ENCODE data around the gene TASOR2. TPM values are rescaled to one million over a fixed set of nuclear protein-coding genes. Genes with fewer than 3 reads are reported as not detected.

Gene TASOR2
- total and polyA plus RNA-seq, 9 of the 15 experiments (the other 6 are each of a cell fraction or from before 2014, with no cell fraction given): 12.7 to 75.3 (median 52.3) TPM

DNA sequence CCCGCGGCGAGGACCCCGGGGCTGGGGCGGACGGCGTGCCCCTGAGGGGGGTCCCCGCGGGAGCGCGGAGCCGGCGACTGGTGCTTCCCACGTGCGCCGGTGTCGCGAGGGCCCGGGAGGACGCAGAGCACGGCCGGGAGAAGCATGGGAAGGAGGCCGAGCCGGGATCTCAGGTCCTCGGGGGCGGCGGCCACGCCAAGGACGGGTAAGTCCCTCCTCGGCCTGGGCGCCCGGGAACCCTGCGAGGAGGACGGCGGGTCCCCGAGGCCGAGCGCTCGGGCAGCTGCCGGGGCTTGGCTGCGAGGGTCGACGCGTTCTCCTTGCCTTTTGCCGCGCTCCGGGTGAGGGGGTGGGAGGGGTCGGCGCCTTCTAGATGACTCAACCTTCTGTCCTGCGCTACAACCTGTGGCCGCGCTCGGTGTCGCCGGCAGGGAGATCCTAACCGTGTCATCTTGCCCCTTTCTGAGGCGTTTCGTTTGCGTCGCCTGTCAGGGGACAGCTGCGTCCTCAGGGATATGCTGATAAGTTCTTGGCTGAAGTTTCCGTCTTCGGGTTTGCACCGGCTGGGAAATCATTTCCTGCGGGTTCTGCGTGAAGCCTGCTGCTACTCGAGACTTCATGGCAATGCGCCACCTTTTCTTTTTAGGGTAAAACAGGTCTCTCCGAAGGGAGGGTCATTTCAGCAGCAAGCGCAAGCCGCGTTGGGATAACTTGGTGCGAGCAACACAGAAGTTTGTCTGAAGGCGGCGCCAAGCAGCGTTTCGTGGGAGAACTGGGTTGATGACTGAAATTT, 529 bp downstream of the TASOR2 start (continued):
- TF ChIP-seq, protein P1, sequence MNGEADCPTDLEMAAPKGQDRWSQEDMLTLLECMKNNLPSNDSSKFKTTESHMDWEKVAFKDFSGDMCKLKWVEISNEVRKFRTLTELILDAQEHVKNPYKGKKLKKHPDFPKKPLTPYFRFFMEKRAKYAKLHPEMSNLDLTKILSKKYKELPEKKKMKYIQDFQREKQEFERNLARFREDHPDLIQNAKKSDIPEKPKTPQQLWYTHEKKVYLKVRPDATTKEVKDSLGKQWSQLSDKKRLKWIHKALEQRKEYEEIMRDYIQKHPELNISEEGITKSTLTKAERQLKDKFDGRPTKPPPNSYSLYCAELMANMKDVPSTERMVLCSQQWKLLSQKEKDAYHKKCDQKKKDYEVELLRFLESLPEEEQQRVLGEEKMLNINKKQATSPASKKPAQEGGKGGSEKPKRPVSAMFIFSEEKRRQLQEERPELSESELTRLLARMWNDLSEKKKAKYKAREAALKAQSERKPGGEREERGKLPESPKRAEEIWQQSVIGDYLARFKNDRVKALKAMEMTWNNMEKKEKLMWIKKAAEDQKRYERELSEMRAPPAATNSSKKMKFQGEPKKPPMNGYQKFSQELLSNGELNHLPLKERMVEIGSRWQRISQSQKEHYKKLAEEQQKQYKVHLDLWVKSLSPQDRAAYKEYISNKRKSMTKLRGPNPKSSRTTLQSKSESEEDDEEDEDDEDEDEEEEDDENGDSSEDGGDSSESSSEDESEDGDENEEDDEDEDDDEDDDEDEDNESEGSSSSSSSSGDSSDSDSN (IDR thresholded peaks at IDR 0.05; ENCODE audit: borderline replicate concordance in 1 of 2, low read depth in 2 of 2, low read length in 2 of 2): peak in 1 of 2 experiments; percentile 24; a peak in 2 of 4 replicates
- TF ChIP-seq ZNF436 (CRISPR knock-in tag; IDR thresholded peaks at IDR 0.05) (no peak), ZNF274 (IDR thresholded peaks at IDR 0.05; ENCODE audit: borderline replicate concordance, low read depth, low read length) (no peak), ELF2 (CRISPR knock-in tag; IDR thresholded peaks at IDR 0.05) (peak; percentile 11; the same call in 1 of the 2 replicates), U2AF2 (optimal IDR thresholded peaks at IDR 0.05; ENCODE audit: low read depth, low read length) (no peak), POLR2G (IDR thresholded peaks at IDR 0.05; ENCODE audit: low read depth, low read length) (peak; percentile 80), MYC (IDR thresholded peaks at IDR 0.05; ENCODE audit: low read depth, low read length) (peak; percentile 48; the same call in 1 of the 2 replicates), MYC (CRISPR knock-in tag; IDR thresholded peaks at IDR 0.05; ENCODE audit: borderline replicate concordance, low read depth) (no peak), CC2D1A (IDR thresholded peaks at IDR 0.05) (peak; percentile 30; the same call in 1 of the 2 replicates), BMI1 (IDR thresholded peaks at IDR 0.05; ENCODE audit: low read length) (no peak), IRF2 (CRISPR knock-in tag; IDR thresholded peaks at IDR 0.05) (0 out of 2 replicates have a peak, but pooled peaks have one; percentile 76), NR3C1 (CRISPR knock-in tag; IDR thresholded peaks at IDR 0.05) (peak; percentile 82), HDAC1 (IDR thresholded peaks at IDR 0.05) (peak in 1 of 2 experiments; percentile 80; a peak in 2 of 4 replicates), ZNF347 (CRISPR knock-in tag; IDR thresholded peaks at IDR 0.05; ENCODE audit: low read depth) (no peak), PHF8 (IDR thresholded peaks at IDR 0.05; ENCODE audit: borderline replicate concordance, low read length) (no peak), ETS2 (tag; IDR thresholded peaks at IDR 0.05; ENCODE audit: borderline replicate concordance, poor library complexity, severe bottlenecking) (no peak), RBFOX2 (IDR thresholded peaks at IDR 0.05; ENCODE audit: low read depth, low read length) (peak; percentile 89), GABPA (tag; conservative IDR thresholded peaks at IDR 0.05; ENCODE audit: low read depth) (peak; percentile 87), SIN3B (IDR thresholded peaks at IDR 0.05; ENCODE audit: low read depth) (peak; percentile 61; the same call in 1 of the 2 replicates), NCOR1 (IDR thresholded peaks at IDR 0.05) (no peak), CTBP1 (IDR thresholded peaks at IDR 0.05; ENCODE audit: borderline replicate concordance) (peak; percentile 25; the same call in 1 of the 2 replicates), HNRNPH1 (optimal IDR thresholded peaks at IDR 0.05; ENCODE audit: low read depth, low read length) (no peak)
- TF ChIP-seq, protein P2, sequence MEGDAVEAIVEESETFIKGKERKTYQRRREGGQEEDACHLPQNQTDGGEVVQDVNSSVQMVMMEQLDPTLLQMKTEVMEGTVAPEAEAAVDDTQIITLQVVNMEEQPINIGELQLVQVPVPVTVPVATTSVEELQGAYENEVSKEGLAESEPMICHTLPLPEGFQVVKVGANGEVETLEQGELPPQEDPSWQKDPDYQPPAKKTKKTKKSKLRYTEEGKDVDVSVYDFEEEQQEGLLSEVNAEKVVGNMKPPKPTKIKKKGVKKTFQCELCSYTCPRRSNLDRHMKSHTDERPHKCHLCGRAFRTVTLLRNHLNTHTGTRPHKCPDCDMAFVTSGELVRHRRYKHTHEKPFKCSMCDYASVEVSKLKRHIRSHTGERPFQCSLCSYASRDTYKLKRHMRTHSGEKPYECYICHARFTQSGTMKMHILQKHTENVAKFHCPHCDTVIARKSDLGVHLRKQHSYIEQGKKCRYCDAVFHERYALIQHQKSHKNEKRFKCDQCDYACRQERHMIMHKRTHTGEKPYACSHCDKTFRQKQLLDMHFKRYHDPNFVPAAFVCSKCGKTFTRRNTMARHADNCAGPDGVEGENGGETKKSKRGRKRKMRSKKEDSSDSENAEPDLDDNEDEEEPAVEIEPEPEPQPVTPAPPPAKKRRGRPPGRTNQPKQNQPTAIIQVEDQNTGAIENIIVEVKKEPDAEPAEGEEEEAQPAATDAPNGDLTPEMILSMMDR (IDR thresholded peaks at IDR 0.05 in 2 of 3, conservative IDR thresholded peaks at IDR 0.05 in 1 of 3; ENCODE audit: insufficient read depth in 2 of 3, low read depth in 1 of 3, low read length in 3 of 3): peak; percentile 47 to 74 (median 65)
- TF ChIP-seq, protein P3, sequence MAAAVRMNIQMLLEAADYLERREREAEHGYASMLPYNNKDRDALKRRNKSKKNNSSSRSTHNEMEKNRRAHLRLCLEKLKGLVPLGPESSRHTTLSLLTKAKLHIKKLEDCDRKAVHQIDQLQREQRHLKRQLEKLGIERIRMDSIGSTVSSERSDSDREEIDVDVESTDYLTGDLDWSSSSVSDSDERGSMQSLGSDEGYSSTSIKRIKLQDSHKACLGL (CRISPR knock-in tag; IDR thresholded peaks at IDR 0.05; ENCODE audit: borderline replicate concordance, poor library complexity, severe bottlenecking): peak; percentile 79

Data from K562 (cell line).